Measurements from ENCODE around the gene IRX1.
A peak's percentile ranks its signal among the peaks of the same experiment; 100 is the strongest.

IRX1 gene

GRCh38 chr5:3595006-3595961, at the start of gene IRX1:
TSS of gene IRX1 (plus strand) at chr5:3595832. CDS start at chr5:3596106, 274 bp downstream.
- no peaks in the 10 kb centered on the region for H3K4me1 ChIP-seq (ENCODE audit: low read depth, poor library complexity, severe bottlenecking)
- no peaks in the 10 kb centered on the region for H3K36me3 ChIP-seq (ENCODE audit: insufficient read depth)
- H2AFZ ChIP-seq (ENCODE audit: low read depth), result peak within 1 kb of the TSS; percentile 26; the same call in 1 of the 2 replicates
- H4K20me1 ChIP-seq (ENCODE audit: insufficient read depth), result no peaks in the 10 kb centered on the region
- H3K27me3 ChIP-seq (ENCODE audit: insufficient read depth, low read depth), result no peaks in the 10 kb centered on the region
- no peaks in the 10 kb centered on the region for H3K79me2 ChIP-seq (ENCODE audit: insufficient read depth, low read depth)
- peak within 1 kb of the TSS; percentile 30; the same call in 1 of the 2 replicates for H3K9ac ChIP-seq
- no peak within 1 kb of the TSS for H3K4me3 ChIP-seq (IDR thresholded peaks at IDR 0.05; ENCODE audit: insufficient read depth, low read depth, low read length)
- no peak within 1 kb of the TSS for H3K4me2 ChIP-seq
- H3K27ac ChIP-seq, result no peak within 1 kb of the TSS
- no peak for TF ChIP-seq CTCF (conservative IDR thresholded peaks at IDR 0.05; ENCODE audit: low read depth, low read length)

DNA sequence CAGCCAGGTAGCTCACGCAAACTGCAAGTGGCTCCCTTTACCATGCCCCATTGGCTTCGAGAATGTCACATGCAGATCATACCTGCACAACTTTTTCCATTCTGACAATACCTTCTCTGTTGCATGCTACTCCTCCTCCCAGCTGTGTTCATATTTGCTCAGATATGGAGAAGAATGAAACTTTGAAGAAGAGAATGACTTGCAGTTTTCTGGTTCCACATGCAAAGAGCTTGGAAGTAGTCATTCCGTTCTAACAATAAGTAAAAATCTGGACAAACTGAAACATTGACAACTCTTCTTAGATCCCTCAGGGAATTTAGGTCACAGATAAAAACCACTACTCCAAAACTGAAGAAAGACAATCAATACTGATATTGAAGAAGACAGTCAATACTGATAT, 49.6 kb upstream of the IRX1 start:
- Histone ChIP-seq H4K20me1 (ENCODE audit: insufficient read depth) (no peaks in the 10 kb centered on the region), H3K4me1 (ENCODE audit: low read depth, poor library complexity, severe bottlenecking) (no peaks in the 10 kb centered on the region), H3K36me3 (ENCODE audit: insufficient read depth) (no peaks in the 10 kb centered on the region), H3K4me3 (IDR thresholded peaks at IDR 0.05; ENCODE audit: insufficient read depth, low read depth, low read length) (no peak overlapping the region), H3K4me2 (no peak overlapping the region), H3K9ac (no peak overlapping the region), H2AFZ (ENCODE audit: low read depth) (no peak overlapping the region), H3K27me3 (ENCODE audit: insufficient read depth, low read depth) (no peaks in the 10 kb centered on the region), H3K79me2 (ENCODE audit: insufficient read depth, low read depth) (no peaks in the 10 kb centered on the region), H3K27ac (no peak overlapping the region)
- TF ChIP-seq CTCF (conservative IDR thresholded peaks at IDR 0.05; ENCODE audit: low read depth, low read length), result no peak

GRCh38 chr5:3564116-3564515, 31.5 kb upstream of the IRX1 start:
- H3K79me2 ChIP-seq (ENCODE audit: insufficient read depth, low read depth), result no peaks in the 10 kb centered on the region
- H4K20me1 ChIP-seq (ENCODE audit: insufficient read depth), result no peaks in the 10 kb centered on the region
- no peaks in the 10 kb centered on the region for H3K27me3 ChIP-seq (ENCODE audit: insufficient read depth, low read depth)
- H3K4me3 ChIP-seq (IDR thresholded peaks at IDR 0.05; ENCODE audit: insufficient read depth, low read depth, low read length), result no peak overlapping the region
- H3K4me1 ChIP-seq (ENCODE audit: low read depth, poor library complexity, severe bottlenecking), result no peaks in the 10 kb centered on the region
- no peak for TF ChIP-seq CTCF (conservative IDR thresholded peaks at IDR 0.05; ENCODE audit: low read depth, low read length)
- H3K9ac ChIP-seq, result no peak overlapping the region
- no peaks in the 10 kb centered on the region for H3K36me3 ChIP-seq (ENCODE audit: insufficient read depth)
- H2AFZ ChIP-seq (ENCODE audit: low read depth), result no peak overlapping the region
- no peak overlapping the region for H3K4me2 ChIP-seq
- no peak overlapping the region for H3K27ac ChIP-seq

DNA sequence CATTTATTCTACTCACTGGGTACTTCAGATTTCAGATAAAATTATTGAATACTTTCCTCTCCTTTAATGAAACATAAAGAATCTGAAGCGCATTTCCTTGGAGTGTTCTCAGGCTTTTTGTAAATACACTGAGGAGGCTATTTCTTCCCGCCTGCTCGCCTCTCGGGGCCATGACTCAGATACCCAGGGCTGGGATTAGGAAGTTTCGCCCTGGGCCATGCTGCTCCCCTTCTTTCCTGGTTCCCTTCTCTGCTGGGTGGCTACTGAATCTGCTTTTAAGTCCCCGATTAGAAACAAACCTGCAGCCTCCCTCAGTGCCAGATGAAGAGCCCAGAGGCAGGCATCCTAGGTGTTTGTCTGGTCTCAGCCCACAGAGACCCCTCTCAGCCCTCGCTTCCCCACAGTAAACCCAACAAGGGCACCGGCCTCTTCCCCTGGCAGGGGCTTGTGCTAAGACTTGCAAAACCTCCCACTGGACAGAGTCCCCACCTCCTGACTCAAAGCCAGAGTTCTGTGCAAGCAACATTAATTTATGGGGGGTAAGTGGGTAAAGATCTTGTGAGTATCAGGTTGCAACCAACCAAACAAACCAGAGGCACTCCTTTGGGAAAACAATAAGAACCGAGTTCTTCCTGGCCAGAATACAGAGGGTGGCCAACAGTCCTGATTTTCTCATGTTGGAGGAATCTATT, 30.7 kb upstream of the IRX1 start:
- no peak overlapping the region for H3K27ac ChIP-seq
- H3K4me3 ChIP-seq (IDR thresholded peaks at IDR 0.05; ENCODE audit: insufficient read depth, low read depth, low read length), result no peak overlapping the region
- no peaks in the 10 kb centered on the region for H3K27me3 ChIP-seq (ENCODE audit: insufficient read depth, low read depth)
- H3K4me2 ChIP-seq, result no peak overlapping the region
- H3K36me3 ChIP-seq (ENCODE audit: insufficient read depth), result no peaks in the 10 kb centered on the region
- H3K9ac ChIP-seq, result no peak overlapping the region
- H2AFZ ChIP-seq (ENCODE audit: low read depth), result no peak overlapping the region
- H4K20me1 ChIP-seq (ENCODE audit: insufficient read depth), result no peaks in the 10 kb centered on the region
- TF ChIP-seq CTCF (conservative IDR thresholded peaks at IDR 0.05; ENCODE audit: low read depth, low read length), result no peak
- H3K4me1 ChIP-seq (ENCODE audit: low read depth, poor library complexity, severe bottlenecking), result no peaks in the 10 kb centered on the region
- no peaks in the 10 kb centered on the region for H3K79me2 ChIP-seq (ENCODE audit: insufficient read depth, low read depth)

Measured in KMS-11 (cell line).